ENCODE measurements around the gene PUM2. TPM values are rescaled to one million over a fixed set of nuclear protein-coding genes. Genes with fewer than 3 reads are reported as not detected.
A peak's percentile ranks its signal among the peaks of the same experiment; 100 is the strongest.

The PUM2 gene
- total and polyA plus RNA-seq, 2 of the 13 experiments (the other 11 are each of a cell fraction or from before 2014, with no cell fraction given): 69.6 to 69.8 TPM

- peak; percentile 42; the same call in 1 of the 2 replicates for TF ChIP-seq ADNP (CRISPR knock-in tag; IDR thresholded peaks at IDR 0.05)
- no peak for TF ChIP-seq FUBP1 (CRISPR knock-in tag; IDR thresholded peaks at IDR 0.05; ENCODE audit: borderline replicate concordance)
- peak; percentile 87 for TF ChIP-seq ZNF574 (CRISPR knock-in tag; IDR thresholded peaks at IDR 0.05)
- peak; percentile 76; the same call in 1 of the 2 replicates for TF ChIP-seq ZKSCAN8 (CRISPR knock-in tag; IDR thresholded peaks at IDR 0.05; ENCODE audit: borderline replicate concordance)
- TF ChIP-seq FOXM1 (CRISPR knock-in tag; IDR thresholded peaks at IDR 0.05): no peak
- TF ChIP-seq DMAP1 (CRISPR knock-in tag; IDR thresholded peaks at IDR 0.05): peak; percentile 84
- no peak for TF ChIP-seq ZNF569 (CRISPR knock-in tag; IDR thresholded peaks at IDR 0.05; ENCODE audit: borderline replicate concordance)
- TF ChIP-seq SRY (CRISPR knock-in tag; IDR thresholded peaks at IDR 0.05): no peak
- TF ChIP-seq SOX13 (IDR thresholded peaks at IDR 0.05): no peak
- peak in 1 of 2 experiments; percentile 85; a peak in 2 of 4 replicates for TF ChIP-seq SOX13 (CRISPR knock-in tag; conservative IDR thresholded peaks at IDR 0.05 in 1 of 2, IDR thresholded peaks at IDR 0.05 in 1 of 2)
- no peak for TF ChIP-seq GPBP1L1 (CRISPR knock-in tag; IDR thresholded peaks at IDR 0.05)
- TF ChIP-seq GTF2F1 (IDR thresholded peaks at IDR 0.05; ENCODE audit: low read length): no peak
- peak; percentile 82; the same call in 1 of the 2 replicates for TF ChIP-seq MLX (CRISPR knock-in tag; IDR thresholded peaks at IDR 0.05)
- TF ChIP-seq ZFP90 (CRISPR knock-in tag; IDR thresholded peaks at IDR 0.05; ENCODE audit: borderline replicate concordance): peak; percentile 73; the same call in 1 of the 2 replicates
- no peak for TF ChIP-seq ZNF432 (CRISPR knock-in tag; IDR thresholded peaks at IDR 0.05; ENCODE audit: borderline replicate concordance)
- 0 out of 2 replicates have a peak, but pooled peaks have one; percentile 55 for TF ChIP-seq ZNF142 (CRISPR knock-in tag; IDR thresholded peaks at IDR 0.05)
These were observed 135.2 kb downstream of the PUM2 start (continued) for GRCh38 chr2:20215183-20216040.
